Measurements from ENCODE around the gene ASXL2.
"Not testable (repeated sequence)": the region's sequence is repeated elsewhere in the genome, so short reads cannot be mapped to it uniquely, and the experiment has no call there.

ASXL2 gene

GRCh38 chr2:25832897-25833296, 45.4 kb downstream of the ASXL2 start:
- no peak for DNase-seq

- DNase-seq, result no peak
Measured at GRCh38 chr2:25831746-25832449, 46.4 kb downstream of the ASXL2 start.

- DNase-seq, result no peak
Measured at GRCh38 chr2:25829828-25830227, 48.5 kb downstream of the ASXL2 start.

- no peak for DNase-seq
Measured at GRCh38 chr2:25829377-25829704, 48.9 kb downstream of the ASXL2 start.

GRCh38 chr2:25828532-25829376, 49.5 kb downstream of the ASXL2 start:
- not testable (repeated sequence) for DNase-seq

- no peak for DNase-seq
Measured at GRCh38 chr2:25825238-25825637, 53.0 kb downstream of the ASXL2 start.

DNA sequence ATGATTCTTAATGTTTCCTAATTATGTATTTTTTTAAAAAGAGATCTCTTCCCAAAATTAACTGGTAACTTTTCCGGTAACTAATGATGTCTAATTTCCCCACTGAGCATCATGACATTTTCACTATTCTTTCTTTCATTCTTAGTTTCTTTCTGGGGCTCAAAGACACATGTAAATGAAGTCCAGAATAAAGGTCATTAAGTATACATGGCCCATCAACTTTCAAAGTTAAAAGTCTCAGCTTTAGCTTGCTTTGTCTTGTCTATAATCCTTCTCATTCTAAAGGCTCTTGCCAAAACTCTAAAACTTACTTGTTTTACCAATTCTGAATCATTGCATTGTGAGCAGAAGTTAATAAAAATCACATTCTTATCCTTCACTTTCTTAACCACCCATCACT, 53.6 kb downstream of the ASXL2 start:
- no peak for DNase-seq

DNA sequence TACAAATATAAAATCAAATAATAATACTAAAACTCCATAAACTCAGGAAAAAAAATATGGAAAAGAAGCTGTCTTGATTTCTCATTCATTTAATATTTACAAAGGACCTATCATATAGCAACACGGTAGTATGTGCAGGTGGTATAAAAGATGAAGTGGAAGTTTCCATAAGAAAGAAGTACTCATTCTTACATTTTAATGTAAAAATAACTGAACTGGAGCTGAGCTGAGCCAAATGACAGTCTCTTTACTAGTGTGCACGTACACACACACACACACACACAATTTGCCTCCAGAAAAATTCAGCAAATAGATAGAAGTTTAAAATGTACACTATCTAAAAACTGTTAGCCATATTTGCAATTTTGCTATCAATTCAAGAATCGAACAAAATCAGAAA, 54.1 kb downstream of the ASXL2 start:
- no peak for DNase-seq

GRCh38 chr2:25822190-25823117, 55.8 kb downstream of the ASXL2 start:
- DNase-seq, result peak in 12 of 14 donors; percentile 3 to 53 (median 16)

DNA sequence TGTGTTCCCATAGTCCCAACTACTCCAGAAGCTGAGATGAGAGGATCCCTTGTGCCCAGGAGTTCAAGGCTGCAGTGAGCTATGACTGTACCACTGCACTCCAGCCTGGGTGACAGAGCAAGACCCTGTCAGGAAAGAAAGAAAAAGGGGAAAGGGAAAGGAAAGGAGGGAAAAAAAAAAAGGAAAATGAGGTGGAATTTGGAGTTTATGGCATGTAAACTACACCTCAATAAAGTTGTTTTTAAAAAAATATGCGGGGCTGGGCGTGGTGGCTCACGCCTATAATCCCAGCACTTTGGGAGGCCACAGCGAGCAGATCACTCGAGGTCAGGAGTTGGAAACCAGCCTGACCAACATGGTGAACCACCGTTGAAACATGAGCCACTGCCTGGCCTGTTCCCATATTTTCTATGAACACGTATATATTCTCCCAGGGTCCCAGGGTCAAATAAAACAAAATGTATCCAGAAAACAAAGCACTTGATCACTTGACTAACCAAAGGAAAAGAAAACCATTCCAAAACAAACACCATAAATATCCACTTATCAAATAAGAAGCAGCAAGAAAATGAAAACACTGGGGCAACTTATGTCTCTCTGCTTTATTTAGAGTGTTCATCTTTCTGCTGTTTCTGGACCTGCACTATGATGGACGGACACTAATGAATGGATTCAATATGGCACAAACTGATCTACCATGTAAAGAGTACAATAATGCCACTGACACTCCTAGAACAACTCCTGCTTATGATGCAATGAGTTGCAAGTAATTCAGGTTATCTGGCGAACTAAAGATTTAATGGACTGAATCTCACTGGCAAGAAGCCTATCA, 56.8 kb downstream of the ASXL2 start:
- DNase-seq, result no peak

- no peak for DNase-seq
Measured at GRCh38 chr2:25819597-25820039, 58.7 kb downstream of the ASXL2 start.

DNA sequence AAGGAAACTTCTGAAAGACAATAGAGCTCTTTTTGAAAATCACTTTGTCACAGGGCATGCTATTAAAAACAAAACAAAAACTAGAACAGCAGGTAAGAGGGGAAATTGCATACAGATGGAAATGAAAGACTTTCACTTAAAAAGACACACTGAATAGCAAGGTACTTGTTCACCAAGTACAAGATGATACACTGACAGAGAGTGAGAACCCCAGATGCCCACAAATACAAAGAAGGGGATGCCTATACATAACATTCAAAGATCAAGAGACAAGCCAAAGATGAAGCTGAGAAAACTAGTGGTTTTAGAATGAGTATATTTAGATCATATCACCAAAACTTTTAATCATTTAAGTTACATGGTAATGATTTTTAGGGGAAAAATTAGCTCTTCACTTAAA, 60.7 kb downstream of the ASXL2 start:
- no peak for DNase-seq

GRCh38 chr2:25817006-25817405, 61.3 kb downstream of the ASXL2 start:
- DNase-seq, result no peak

GRCh38 chr2:25816249-25816648, 62.0 kb downstream of the ASXL2 start:
- DNase-seq, result no peak

- no peak for DNase-seq
Measured at GRCh38 chr2:25814681-25815080, 63.6 kb downstream of the ASXL2 start.

GRCh38 chr2:25810428-25810827, 67.9 kb downstream of the ASXL2 start:
- no peak for DNase-seq

DNA sequence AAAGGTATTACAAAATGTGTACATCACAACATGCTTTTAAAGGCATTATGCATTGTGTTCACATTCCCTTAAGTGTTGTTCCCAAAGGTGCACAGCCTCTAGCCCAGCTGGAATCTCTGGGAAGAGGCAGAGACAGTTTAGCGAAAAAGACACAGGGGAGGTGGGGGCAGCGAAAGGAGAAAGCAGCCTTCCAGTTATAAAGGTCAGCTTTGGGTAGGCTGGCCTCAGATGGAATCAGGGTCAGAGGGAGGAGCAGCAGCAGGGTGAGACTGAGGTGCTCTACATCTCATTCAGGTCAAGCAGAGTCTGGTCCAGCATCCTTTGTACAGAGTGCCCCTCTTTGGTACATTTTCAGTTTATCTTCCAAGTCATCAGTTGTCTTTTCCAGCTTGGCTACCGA, 68.6 kb downstream of the ASXL2 start:
- DNase-seq, result no peak

DNA sequence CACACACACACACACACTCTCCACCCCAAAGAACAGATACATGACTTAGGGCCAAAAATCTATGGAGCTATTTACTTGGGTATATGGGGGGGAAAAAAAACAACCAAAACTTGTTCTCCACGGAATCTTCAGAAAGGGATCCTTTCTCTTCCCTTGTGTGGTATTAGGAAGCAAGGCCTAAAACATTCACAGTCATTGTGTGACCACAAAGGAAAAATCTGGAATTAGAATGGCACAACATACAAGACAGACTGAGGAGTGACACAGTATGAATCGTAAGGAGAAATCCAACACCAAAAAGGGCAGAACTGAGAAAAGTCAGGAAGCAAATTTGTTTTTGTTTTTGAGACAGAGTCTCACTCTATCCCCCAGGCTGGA, 70.3 kb downstream of the ASXL2 start:
- DNase-seq, result no peak

DNA sequence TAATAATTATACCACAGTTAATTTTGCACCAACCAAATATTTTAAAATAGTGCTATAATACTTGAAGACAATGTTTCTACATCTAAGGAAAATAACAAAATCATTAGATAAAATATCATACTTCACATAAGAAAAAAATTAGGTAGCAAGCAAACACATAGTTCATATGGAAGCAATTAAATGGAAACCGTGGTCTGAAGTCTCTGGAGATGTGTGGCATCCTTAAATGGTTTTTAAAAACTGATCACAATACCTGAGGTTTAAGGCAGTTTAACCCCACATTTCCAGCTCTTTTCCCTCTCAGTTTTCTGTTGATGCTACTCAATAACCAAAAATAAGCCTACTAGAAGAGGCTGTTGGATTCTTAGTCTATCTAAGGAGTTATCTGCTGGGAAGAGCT, 71.3 kb downstream of the ASXL2 start:
- no peak for DNase-seq

GRCh38 chr2:25805987-25806386, 72.3 kb downstream of the ASXL2 start:
- no peak for DNase-seq

GRCh38 chr2:25804338-25804737, 73.9 kb downstream of the ASXL2 start:
- DNase-seq, result no peak

- no peak for DNase-seq
Measured at GRCh38 chr2:25799301-25799700, 79.0 kb downstream of the ASXL2 start.
